GM12891 (cell line): ENCODE results near the gene GLI1.
"Not testable (repeated sequence)": the region's sequence is repeated elsewhere in the genome, so short reads cannot be mapped to it uniquely, and the experiment has no call there.

Source experiments
- DNase-seq: peaks from one replicate; pipeline ENCODE4 v3.0.0; 2011; ENCODE audit warnings: low spot score; ENCODE audit not compliant: insufficient read length
- FAIRE-seq: peaks from 2 replicates; lab custom pipeline; 2011; peaks lifted over from hg19 to GRCh38; lab: Jason Lieb, UNC
- PAX5 ChIP-seq: IDR thresholded peaks from 2 replicates; pipeline ENCODE4 v1.6.1; 2011; ENCODE audit warnings: low read length, moderate library complexity, mild to moderate bottlenecking; ENCODE audit not compliant: insufficient read depth, severe bottlenecking
- POLR2A ChIP-seq: IDR thresholded peaks from 2 replicates; pipeline ENCODE4 v1.6.1; 2011; ENCODE audit warnings: low read depth, low read length, control low read depth
- POLR2AphosphoS5 ChIP-seq: IDR thresholded peaks from 2 replicates; pipeline ENCODE4 v1.6.1; 2011; ENCODE audit warnings: low read depth, low read length, control low read depth
- POU2F2 ChIP-seq: IDR thresholded peaks from 2 replicates; pipeline ENCODE4 v1.6.1; 2011; ENCODE audit warnings: low read depth, mild to moderate bottlenecking, control low read depth, low read length, moderate library complexity
- SPI1 ChIP-seq: IDR thresholded peaks from 2 replicates; pipeline ENCODE4 v1.6.1; 2011; ENCODE audit warnings: low read depth, low read length, control low read depth
- TAF1 ChIP-seq: IDR thresholded peaks from 2 replicates; pipeline ENCODE4 v1.6.1; 2011; ENCODE audit warnings: low read depth, low read length, control low read depth

Gene GLI1

DNA sequence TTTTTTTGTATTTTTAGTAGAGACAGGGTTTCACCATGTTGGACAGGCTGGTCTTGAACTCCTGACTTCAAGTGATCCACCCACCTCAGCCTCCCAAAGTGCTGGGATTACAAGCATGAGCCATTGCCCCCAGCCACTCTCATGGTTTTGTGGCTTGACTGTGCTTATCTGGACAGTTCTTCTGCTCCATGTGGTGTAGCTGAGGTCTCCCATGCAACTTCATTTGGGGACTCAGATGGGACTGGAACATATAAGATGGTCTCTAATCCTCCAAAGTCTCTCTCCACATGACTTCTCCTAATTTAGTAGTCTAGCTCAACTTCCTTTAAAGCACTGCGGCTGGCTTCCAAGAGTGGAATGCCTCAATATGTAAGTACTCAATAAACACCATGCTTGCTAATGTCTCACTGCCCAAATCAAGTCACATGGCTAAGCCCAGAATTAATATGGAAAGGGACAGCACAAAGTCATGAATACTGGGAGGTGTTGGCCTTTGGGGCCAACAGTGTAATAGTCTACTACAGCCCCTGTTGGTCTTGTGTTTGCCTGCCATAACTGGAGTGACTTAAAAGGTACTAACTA lies 17.6 kb upstream of the GLI1 start:
- FAIRE-seq = no peak
- no peak for DNase-seq

DNA sequence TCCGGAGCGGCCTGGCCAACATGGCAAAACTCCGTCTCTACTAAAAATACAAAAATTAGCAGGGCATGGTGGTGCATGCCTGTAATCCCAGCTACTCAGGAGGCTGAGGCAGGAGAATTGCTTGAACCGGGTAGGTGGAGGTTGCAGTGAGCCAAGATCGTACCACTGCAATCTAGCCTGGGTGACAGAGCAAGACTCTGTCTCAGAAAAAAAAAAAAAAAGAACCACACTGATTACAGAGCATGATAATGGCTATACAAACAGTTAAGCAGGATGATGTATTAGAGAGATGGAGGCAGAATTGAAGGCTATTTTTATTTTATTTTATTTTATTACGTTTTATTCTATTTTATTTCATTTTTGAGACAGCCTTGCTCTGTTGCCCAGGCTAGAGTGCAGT lies 15.2 kb upstream of the GLI1 start:
- FAIRE-seq, DNase-seq: not testable (repeated sequence)

More for the DNA sequence above, 17.6 kb upstream of the GLI1 start:
- no peak for TF ChIP-seq POLR2AphosphoS5
- no peak for TF ChIP-seq POLR2A
- no peak for TF ChIP-seq TAF1
- TF ChIP-seq POU2F2 = no peak
- TF ChIP-seq PAX5 = no peak
- TF ChIP-seq SPI1 = no peak

DNA sequence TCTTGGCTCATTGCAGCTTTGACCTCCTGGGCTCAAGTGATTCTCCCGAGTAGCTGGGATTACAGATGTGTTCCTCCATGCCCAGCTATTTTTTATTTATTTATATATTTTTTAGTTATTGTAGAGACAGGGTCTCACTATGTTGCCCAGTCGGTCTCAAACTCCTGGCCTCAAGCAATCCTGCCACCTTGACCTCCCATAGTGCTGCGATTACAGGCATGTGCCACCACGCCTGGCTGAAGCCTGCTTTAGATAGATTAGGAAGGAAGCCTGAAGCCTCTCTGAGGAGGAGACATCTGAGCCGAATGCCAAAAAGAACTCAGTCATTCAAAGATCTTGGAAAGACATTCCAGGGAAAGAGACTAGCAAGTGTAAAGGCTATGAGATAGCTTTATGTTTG lies 14.8 kb upstream of the GLI1 start:
- TF ChIP-seq POLR2AphosphoS5 (no peak), SPI1 (no peak), POLR2A (no peak), PAX5 (no peak), TAF1 (no peak), POU2F2 (no peak)
- DNase-seq (no peak), FAIRE-seq (no peak)

DNA sequence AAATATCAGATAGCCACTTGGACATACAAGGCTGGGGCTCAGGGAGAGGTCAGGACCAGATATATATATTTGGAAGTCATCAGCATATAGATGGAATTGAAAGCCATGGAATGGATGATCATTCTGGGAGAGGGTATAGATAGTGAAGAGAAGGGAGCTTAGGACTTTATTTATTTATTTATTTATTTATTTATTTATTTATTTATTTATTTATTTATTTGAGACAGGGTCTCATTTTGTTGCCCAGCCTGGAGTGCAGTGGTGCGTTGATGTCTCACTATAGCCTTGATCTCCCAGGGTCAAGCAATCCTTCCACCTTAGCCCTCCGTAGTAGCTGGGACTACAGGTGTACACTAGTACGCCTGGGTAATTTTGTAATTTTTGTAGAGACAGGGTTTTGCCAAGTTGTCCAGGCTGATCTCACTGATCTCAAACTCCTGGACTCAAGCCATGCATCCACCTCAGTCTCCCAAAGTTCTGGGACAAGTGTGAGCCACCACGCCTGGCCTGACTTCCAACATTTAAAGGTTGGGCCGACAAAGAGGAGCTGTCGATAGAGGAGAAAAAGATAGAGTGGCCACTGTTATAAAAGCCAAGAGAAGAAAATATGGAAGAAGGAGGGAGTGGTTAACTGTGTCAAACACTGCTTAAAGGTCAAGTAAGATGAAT lies 13.2 kb upstream of the GLI1 start:
- no peak for DNase-seq
- TF ChIP-seq PAX5 = no peak
- no peak for TF ChIP-seq POLR2AphosphoS5
- TF ChIP-seq SPI1 = no peak
- no peak for TF ChIP-seq POU2F2
- TF ChIP-seq TAF1 = no peak
- no peak for TF ChIP-seq POLR2A
- no peak for FAIRE-seq

DNA sequence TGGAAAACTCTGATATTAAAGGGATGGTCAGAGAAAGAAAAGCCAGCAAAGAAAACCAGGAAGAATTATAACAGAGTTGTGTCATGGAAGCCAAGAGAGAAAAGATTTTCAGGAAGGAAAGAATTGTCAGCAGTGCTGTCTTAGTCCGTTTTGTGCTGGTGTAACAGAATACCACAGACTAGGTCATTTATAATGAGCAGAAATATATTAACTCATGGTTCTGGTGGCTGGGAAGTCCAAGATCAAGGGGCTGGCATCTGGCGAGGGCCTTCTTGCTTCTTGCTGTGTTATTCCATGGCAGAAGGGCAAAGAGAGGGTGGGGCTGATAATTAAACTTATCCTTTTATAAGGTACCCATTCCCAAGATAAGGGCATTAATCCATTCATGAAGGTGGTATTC lies 10.9 kb upstream of the GLI1 start:
- FAIRE-seq = no peak
- TF ChIP-seq POLR2AphosphoS5 = no peak
- TF ChIP-seq TAF1 = no peak
- TF ChIP-seq SPI1 = no peak
- TF ChIP-seq POU2F2 = no peak
- TF ChIP-seq PAX5 = no peak
- no peak for TF ChIP-seq POLR2A

DNA sequence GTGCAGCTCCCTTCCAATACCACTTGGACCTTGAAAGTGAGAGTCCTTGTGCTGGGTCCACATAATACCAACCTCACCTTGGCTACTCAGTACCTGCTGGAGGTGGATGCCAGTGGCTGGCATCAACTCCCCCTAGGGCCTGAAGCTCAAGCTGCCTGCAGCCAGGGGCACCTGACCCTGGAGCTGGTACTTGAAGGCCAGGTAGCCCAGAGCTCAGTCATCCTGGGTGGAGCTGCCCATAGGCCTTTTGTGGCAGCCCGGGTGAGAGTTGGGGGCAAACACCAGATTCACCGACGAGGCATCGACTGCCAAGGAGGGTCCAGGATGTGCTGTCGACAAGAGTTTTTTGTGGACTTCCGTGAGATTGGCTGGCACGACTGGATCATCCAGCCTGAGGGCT lies 10.2 kb upstream of the GLI1 start:
- DNase-seq (no peak), FAIRE-seq (no peak)
- TF ChIP-seq POLR2AphosphoS5 (no peak), POU2F2 (no peak), TAF1 (no peak), PAX5 (no peak), POLR2A (no peak), SPI1 (no peak)

More for the DNA sequence above, 10.9 kb upstream of the GLI1 start:
- no peak for DNase-seq

DNA sequence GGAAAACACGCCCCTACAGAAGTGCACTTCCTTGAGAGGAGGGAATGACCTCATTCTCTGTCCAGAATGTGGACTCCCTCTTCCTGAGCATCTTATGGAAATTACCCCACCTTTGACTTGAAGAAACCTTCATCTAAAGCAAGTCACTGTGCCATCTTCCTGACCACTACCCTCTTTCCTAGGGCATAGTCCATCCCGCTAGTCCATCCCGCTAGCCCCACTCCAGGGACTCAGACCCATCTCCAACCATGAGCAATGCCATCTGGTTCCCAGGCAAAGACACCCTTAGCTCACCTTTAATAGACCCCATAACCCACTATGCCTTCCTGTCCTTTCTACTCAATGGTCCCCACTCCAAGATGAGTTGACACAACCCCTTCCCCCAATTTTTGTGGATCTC lies 9.5 kb upstream of the GLI1 start:
- FAIRE-seq = no peak
- no peak for DNase-seq
- TF ChIP-seq TAF1 (no peak), SPI1 (no peak), POLR2AphosphoS5 (no peak), POU2F2 (no peak), PAX5 (no peak), POLR2A (no peak)

DNA sequence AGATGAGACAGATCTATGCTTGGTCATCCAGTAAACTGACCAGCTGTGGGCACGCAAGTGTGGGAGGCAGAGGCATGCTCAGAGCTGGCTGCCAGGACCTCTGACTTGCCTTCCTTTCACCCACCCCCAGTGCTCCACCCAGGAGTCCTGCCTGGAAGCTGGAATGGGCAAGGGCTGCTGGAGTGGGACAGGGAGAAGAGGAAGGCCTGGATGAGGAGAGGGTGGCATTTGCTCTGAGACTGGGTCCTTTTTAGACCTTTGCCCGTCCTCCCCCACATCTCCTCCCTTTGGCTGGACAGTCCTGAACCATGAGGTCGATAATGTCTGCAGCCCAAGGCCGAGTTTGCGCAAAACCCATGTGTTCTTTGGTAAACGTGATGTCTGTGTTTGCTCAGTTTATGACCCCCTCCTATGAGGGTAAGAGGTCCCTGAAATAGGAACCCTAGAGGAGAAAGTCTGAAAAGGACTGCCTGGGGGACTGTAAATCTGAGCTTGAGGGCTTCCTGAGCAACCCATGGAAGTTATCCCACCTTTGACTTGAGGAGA lies 8.3 kb upstream of the GLI1 start:
- no peak for FAIRE-seq
- no peak for TF ChIP-seq POU2F2
- TF ChIP-seq POLR2A = no peak
- TF ChIP-seq POLR2AphosphoS5 = no peak
- TF ChIP-seq TAF1 = no peak
- no peak for TF ChIP-seq SPI1
- TF ChIP-seq PAX5 = no peak
- DNase-seq = no peak

DNA sequence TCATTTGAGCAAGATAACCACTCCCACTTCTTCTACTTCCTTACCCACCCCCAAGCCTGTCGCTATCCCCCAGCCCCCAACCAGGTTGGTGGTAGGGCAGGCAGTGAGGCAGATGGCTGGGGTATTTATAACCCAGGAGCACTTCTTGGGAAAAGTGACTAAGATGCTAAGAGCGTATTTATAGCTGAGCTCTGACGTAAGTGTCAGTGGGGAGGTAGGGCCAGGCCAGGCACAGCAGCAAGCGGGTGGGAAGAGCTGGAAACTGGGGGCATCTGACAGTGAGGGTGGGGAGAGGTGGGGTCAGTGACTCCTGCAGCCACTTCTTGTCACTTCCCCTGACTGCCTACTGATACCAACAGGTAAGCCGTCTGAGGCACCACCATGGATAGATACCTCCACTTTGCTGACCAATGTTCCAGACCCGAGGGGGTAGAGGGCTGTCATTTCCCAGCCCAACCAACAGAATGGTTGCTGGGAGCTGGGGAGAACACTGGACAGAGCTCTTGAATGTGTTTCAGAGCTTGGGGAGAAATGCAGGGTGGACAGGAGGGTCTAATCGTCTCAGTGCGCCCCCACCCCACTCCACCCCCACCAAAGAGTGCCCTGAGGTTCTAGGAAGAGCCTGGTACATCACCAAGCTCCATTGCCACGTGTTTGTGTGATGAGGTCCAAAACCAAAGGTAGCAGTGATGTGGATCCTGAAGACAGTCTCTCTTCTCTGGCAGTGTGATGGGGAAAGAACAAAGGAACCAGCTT lies 7.2 kb upstream of the GLI1 start:
- no peak for FAIRE-seq
- TF ChIP-seq POU2F2 (no peak), POLR2A (no peak), POLR2AphosphoS5 (no peak), PAX5 (no peak), SPI1 (no peak), TAF1 (no peak)
- no peak for DNase-seq
